Skin epidermis (tissue), 12 donors: ENCODE data around the gene CFP.
"Not testable (repeated sequence)": the region's sequence is repeated elsewhere in the genome, so short reads cannot be mapped to it uniquely, and the experiment has no call there.

ENCODE experiments used
- H3K27ac ChIP-seq, 21 experiments: fragments of 200-600 bp; sonication (generic) in 11 of 21; one replicate each; pipeline ENCODE4 v1.5.0; 2020; ENCODE audit warnings: mild to moderate bottlenecking in 3 of 21, inconsistent platforms in 2 of 21, moderate library complexity in 2 of 21
- H3K4me3 ChIP-seq, 7 experiments: fragments of 200-600 bp; sonication (generic) in 2 of 7; one replicate each; pipeline ENCODE4 v1.5.0; 2020; ENCODE audit warnings: inconsistent platforms in 2 of 7, mild to moderate bottlenecking in 2 of 7, moderate library complexity in 1 of 7

Gene CFP

GRCh38 chrX:47629419-47630200, at the start of gene CFP:
Gene CFP, minus strand, starts transcription at chrX:47629930. Its CDS starts 86 bp downstream, at chrX:47629844.
- peak within 1 kb of the TSS in 2 of 7 experiments; percentile 10 to 17 for H3K4me3 ChIP-seq
- H3K27ac ChIP-seq = peak within 1 kb of the TSS in 6 of 21 experiments; percentile 23 to 69 (median 46)

GRCh38 chrX:47675959-47676859, 46.5 kb upstream of the CFP start:
- H3K4me3 ChIP-seq, H3K27ac ChIP-seq: not testable (repeated sequence)

DNA sequence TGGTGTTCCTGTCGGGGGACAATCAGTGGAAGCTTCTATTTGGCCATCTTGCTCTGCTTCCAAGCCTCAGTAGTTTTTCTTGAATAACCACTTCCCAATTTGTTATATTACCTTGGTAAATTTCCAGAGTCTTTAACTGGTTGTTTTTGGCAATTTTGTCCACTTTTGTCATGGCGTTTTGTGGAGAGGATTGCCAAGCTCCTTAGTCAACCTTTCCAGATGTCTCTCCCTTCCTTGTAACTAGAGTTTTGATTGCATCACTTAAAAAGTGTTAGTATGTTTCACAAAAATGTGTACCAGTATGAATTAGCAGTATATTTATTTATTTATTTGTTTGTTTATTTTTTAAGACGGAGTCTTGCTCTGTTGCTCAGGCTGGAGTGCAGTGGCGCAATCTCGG, 45.0 kb upstream of the CFP start:
- no peak overlapping the region for H3K4me3 ChIP-seq
- H3K27ac ChIP-seq = no peak overlapping the region

DNA sequence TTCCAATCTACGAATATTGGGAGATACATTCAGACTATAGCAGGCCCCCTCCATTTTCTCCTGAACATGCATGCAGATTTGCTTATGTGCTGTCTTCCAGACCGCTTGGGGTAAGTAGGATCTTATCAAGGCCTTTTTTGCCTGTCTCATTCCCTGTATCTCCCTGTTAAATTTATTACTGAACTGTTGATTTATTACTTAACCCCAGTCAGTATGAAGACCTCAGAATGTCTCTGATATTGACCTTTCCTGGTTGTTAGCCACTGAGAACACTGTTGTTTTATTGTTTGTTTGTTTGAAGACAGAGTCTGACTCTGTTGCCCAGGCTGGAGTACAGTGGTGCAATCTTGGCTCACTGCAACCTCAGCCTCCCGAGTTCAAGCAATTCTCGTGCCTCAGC, 36.1 kb upstream of the CFP start:
- not testable (repeated sequence) for H3K27ac ChIP-seq, H3K4me3 ChIP-seq

DNA sequence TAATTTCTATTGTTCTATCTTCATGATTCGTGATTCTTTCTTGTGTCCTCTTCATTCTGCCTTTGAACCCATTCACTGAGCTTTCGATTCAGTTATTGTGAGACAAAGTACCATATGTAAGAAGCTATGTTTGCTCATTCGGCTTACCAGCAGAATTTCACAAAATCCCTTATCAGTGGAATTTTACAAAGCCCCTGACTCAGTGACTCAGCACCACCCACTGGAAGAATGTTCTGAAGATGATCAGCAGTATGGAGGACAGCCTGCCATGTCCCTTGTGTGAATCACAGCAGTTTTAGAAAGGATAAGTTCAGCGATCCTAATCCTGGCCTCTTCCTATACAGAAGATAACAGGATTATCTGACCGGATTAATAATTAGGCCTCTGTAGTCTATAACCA, 35.0 kb upstream of the CFP start:
- no peak overlapping the region for H3K27ac ChIP-seq
- no peak overlapping the region for H3K4me3 ChIP-seq

DNA sequence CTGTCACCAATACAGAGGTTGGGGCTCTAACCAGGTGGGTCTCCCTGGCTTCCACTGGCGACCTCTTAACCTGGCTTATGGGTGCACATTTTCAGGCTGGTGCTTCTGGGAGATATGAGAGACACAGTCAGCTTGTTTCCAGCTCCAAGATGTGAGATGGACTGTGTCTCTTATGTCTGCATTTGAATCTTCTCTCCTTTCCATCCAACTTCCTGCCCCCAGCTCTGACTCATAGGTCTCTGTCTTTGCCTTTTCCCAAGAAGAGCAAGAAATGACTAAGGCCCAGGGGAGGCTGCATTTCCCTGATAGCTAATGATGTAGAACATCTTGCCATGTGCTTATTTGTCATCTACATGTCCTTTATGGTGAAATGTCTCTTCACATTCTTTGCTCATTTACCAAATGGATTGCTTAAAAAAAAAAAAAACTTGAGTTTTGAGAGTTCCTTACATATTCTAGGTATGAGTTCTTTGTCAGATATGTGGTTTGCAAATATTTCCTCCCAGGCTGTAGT, 32.5 kb upstream of the CFP start:
- peak overlapping the region in 6 of 21 experiments; percentile 6 to 37 (median 21) for H3K27ac ChIP-seq

DNA sequence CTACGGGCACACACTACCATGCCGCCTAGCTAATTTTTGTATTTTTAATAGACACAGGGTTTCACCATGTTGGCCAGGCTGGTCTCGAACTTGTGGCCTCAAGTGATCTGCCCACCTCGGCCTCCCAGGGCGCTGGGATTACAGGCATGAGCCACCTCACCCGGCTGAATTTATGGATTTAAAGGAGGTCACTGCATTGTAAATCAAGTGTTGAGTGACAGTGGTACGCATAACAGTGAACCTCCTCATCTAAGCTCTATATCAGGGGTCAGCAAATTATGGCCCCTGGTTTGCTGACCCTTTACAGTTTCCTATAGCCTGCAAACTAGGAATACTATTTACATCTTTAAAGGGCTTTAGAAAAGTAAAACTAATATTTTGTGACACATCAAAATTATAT, 31.8 kb upstream of the CFP start:
- peak overlapping the region in 3 of 21 experiments; percentile 20 to 37 (median 21) for H3K27ac ChIP-seq

More for the DNA sequence above, 32.5 kb upstream of the CFP start:
- no peak overlapping the region for H3K4me3 ChIP-seq

DNA sequence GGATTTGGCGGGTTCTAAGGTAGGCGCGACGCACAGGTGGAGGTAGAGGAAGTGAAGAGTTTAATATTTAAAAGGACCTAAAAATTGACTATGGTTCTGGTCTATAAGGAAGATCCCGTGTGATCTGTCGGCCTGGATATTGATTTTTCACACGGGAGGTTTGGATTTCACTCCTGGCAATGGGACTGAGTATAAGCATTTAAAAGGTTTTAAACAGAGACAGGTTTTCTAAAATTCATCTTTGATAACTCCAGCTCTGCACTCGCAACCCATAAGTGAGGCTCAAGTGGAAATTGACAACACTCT, 29.6 kb upstream of the CFP start:
- Histone ChIP-seq H3K27ac (peak overlapping the region in 20 of 21 experiments; percentile 82 to 97 (median 90)), H3K4me3 (peak overlapping the region; percentile 48 to 58 (median 54))

More for the DNA sequence above, 31.8 kb upstream of the CFP start:
- no peak overlapping the region for H3K4me3 ChIP-seq

DNA sequence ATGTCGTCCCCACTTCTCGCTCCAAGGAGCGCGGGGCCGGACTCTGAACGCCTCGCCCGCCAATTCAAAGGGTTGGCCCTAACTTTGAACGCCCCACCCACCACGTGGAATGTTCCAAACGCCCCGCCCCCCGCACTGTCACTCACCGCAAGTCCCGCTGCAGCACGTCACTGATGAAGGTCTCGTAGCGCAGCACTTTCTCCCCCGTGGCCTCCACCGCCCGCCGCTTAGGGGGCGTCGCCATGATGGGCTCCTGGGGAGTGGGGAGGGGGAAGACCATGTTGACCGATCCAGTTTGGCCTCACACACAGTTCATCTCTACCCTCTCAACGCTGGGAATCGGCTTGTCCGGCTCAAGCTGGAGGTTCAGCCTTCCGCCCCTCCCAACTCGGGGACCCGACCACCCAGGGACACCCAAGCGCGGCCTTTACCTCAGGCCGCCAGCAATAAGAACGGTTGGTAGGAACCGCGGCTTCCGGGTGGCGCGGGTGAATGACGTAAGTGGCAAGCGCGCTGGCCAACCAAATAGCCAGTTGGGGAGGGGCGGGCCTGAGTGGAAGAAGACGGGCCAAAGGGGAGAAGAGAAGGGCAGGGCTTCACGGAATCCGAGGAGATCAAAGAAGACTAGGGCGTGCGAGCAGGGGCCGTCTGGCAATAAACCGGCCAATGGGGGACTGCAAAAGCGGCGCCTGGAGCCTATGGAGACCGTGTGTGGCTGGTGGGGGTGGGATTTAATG, 29.1 kb upstream of the CFP start, which contains the start of gene UXT:
Gene UXT (minus strand): TSS at position 497 of the 737 bp plus-strand sequence. CDS start 253 bp downstream, at position 244.
- peak within 1 kb of the TSS; percentile 80 to 97 (median 90) for H3K27ac ChIP-seq

GRCh38 chrX:47658301-47658683, 28.6 kb upstream of the CFP start:
- peak overlapping the region in 20 of 21 experiments; percentile 28 to 97 (median 90) for H3K27ac ChIP-seq
- H3K4me3 ChIP-seq = peak overlapping the region; percentile 48 to 58 (median 54)

More for the DNA sequence above, 29.1 kb upstream of the CFP start, which contains the start of gene UXT:
- peak within 1 kb of the TSS; percentile 48 to 58 (median 54) for H3K4me3 ChIP-seq

GRCh38 chrX:47651043-47651905, 21.5 kb upstream of the CFP start:
- Histone ChIP-seq H3K4me3 (peak overlapping the region; percentile 45 to 69 (median 63)), H3K27ac (peak overlapping the region in 18 of 21 experiments; percentile 21 to 88 (median 61))

GRCh38 chrX:47650164-47651042, 20.7 kb upstream of the CFP start, which contains the start of gene ELK1:
Gene ELK1, minus strand, starts transcription at chrX:47650563. Its CDS starts 9,122 bp downstream, at chrX:47641441.
- Histone ChIP-seq H3K27ac (peak within 1 kb of the TSS; percentile 31 to 89 (median 81)), H3K4me3 (peak within 1 kb of the TSS; percentile 45 to 69 (median 63))

DNA sequence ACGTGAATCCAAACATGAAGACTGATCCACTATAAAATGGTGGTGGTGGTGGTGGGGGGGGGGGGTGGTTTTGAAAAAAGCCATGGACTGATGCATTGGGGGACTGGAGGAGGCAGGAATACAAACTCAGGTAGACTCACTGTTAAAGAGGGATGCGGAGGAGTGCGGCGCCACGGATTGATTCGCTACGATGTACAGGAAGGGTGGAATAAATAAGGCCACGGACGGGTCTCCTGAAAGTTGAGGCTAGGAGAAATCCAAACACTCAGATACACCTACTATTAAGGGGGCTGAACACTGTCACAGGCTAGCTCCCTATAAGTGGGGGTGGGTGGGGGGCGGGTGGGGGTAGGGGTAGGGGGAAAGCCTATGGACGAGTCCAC, 20.0 kb upstream of the CFP start:
- H3K27ac ChIP-seq = peak overlapping the region in 17 of 21 experiments; percentile 70 to 89 (median 82)
- H3K4me3 ChIP-seq = peak overlapping the region; percentile 45 to 69 (median 63)

DNA sequence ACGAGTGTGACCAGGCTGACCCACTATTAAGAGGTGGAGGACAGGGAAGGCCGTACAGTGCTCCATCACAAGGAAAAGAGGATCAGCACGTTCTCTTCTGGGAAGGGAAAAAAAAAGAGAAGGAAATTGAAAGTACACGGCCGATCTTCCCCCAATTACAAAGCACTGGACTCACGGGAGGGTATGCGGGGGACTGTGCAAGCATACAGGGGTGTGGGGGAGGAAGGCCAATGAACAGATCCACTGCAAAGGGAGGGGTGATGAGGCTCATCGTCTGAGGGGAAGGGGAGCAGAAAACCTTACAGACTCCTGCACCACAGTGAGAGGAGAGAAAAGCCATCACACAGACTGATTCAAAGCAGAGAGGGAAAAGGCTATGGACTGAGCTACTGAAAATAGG, 19.5 kb upstream of the CFP start:
- Histone ChIP-seq H3K27ac (peak overlapping the region in 3 of 21 experiments; percentile 85 to 89 (median 88)), H3K4me3 (peak overlapping the region in 4 of 7 experiments; percentile 45 to 69 (median 65))

- H3K4me3 ChIP-seq = no peak overlapping the region
- H3K27ac ChIP-seq = no peak overlapping the region
Measured at GRCh38 chrX:47648376-47648775, 18.6 kb upstream of the CFP start.

- no peak overlapping the region for H3K27ac ChIP-seq
- no peak overlapping the region for H3K4me3 ChIP-seq
Measured at GRCh38 chrX:47646636-47647035, 16.9 kb upstream of the CFP start.

DNA sequence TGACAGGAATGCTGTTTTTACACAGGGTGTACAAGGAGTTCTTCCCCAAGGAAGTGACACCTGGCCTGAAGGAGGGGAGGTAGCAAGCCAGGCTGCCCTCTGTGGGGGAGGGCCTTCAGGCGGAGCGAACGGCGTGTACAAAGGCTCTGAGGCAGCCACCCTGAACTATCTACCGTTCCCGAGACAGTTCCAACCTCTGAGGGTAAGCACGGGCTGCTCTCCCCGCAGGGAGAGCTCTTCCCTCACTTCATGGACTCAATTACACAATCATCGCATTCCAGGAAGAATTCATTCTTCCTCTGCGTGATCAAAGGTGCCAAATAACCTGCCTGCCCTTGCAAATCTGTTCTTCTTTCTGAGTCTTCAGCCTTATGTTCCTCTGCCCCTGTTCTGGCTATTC, 15.8 kb upstream of the CFP start:
- no peak overlapping the region for H3K27ac ChIP-seq
- no peak overlapping the region for H3K4me3 ChIP-seq
